RWPE1 (cell line): ENCODE measurements around the gene INSYN1.
"Not testable (repeated sequence)": the region's sequence is repeated elsewhere in the genome, so short reads cannot be mapped to it uniquely, and the experiment has no call there.

Experiments used
- CTCF ChIA-PET: fragments of 350-600 bp; sonication (Branson Sonifier 250); formaldehyde crosslinking; extraction: SDS; loops from one replicate; lab custom pipeline; 2021; lab: Yijun Ruan, JAX
- POLR2A ChIA-PET: fragments of 400-600 bp; formaldehyde crosslinking; extraction: SDS; loops from one replicate; lab custom pipeline; 2020; ENCODE audit warnings: antibody characterized with exemption; ENCODE audit not compliant: low non-redundant PET; lab: Yijun Ruan, JAX
- DNase-seq: peaks from one replicate; pipeline ENCODE4 v3.0.0; 2012; ENCODE audit warnings: low spot score
- H3K27ac ChIP-seq: fragments of 450-650 bp; 2 replicates; pipeline ENCODE4 v1.5.1; 2017
- TF ChIP-seq, protein P1 (sequence below): fragments of 450-650 bp; conservative IDR thresholded peaks from 2 replicates; pipeline ENCODE4 v1.5.1; 2017; ENCODE audit warnings: low read depth, mild to moderate bottlenecking

The INSYN1 gene

DNA sequence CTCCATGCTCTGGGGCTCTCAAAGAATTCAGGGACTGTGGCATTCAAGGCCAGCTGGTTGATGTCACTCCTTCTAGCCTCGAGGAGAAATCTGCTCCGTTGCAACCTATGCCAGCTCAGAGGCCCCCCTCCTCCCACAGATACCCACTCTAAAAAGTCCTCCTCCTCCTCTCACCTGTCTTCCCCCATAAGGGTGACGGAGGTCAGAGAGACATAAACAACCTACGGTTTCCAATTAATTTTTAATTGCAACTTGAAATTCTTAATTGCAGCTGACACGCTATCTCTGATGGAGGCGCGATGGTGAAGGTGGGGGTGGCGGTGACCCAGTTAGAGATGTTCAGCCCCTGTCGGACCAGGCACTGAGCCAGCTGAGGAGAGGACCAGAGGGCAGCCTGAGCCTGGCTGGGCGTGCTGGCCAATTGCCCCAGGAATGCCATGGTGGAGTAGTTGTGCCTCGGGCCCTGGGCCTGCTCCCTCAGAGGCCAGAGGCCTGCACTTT lies 43.2 kb upstream of the INSYN1 start:
- H3K27ac ChIP-seq, result no peak overlapping the region
- TF ChIP-seq, protein P1, sequence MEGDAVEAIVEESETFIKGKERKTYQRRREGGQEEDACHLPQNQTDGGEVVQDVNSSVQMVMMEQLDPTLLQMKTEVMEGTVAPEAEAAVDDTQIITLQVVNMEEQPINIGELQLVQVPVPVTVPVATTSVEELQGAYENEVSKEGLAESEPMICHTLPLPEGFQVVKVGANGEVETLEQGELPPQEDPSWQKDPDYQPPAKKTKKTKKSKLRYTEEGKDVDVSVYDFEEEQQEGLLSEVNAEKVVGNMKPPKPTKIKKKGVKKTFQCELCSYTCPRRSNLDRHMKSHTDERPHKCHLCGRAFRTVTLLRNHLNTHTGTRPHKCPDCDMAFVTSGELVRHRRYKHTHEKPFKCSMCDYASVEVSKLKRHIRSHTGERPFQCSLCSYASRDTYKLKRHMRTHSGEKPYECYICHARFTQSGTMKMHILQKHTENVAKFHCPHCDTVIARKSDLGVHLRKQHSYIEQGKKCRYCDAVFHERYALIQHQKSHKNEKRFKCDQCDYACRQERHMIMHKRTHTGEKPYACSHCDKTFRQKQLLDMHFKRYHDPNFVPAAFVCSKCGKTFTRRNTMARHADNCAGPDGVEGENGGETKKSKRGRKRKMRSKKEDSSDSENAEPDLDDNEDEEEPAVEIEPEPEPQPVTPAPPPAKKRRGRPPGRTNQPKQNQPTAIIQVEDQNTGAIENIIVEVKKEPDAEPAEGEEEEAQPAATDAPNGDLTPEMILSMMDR, result no peak
- ChIA-PET POLR2A (no interaction called here), CTCF (no interaction called here)
- no peak for DNase-seq

DNA sequence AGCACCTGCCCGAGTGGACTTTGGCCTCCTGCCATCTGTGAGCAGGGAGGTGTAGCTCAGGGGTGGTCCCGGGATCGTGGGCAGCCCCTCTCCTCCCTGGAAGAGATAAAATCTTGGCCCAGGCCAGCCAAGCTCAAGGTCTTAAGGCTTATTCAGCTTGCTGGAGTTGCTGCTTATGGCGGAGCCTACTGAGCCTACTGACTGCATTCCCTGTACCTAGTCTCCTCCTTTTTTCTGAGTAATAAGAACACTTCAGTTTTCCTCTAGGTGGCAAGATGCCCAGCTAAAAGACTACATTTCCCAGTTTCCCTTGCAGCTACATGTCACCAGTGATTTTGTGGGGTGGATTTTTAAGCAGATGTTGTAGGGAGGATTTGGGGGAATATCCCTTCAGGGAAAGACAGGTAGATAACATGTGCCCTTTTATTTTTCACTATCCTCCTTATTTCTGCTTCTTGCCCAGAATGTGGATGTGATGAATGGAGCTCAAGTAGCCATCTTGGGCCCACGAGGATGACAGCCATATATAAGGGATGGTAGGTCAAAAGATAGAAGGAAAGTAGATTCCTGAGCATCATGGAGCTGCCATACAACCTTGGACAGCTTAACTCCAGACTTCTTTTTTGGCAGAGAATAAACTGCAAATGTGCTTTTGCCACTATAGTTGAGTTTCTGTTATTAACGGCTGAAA lies 41.4 kb upstream of the INSYN1 start:
- ChIA-PET CTCF (no interaction called here), POLR2A (interaction anchor here (0.5 kb wide), 1 partner anchor 85 kb away, joined by 3 read pairs; no protein-coding TSS in a partner anchor)
- no peak overlapping the region for H3K27ac ChIP-seq
- DNase-seq, result no peak
- TF ChIP-seq, protein P1, result no peak

DNA sequence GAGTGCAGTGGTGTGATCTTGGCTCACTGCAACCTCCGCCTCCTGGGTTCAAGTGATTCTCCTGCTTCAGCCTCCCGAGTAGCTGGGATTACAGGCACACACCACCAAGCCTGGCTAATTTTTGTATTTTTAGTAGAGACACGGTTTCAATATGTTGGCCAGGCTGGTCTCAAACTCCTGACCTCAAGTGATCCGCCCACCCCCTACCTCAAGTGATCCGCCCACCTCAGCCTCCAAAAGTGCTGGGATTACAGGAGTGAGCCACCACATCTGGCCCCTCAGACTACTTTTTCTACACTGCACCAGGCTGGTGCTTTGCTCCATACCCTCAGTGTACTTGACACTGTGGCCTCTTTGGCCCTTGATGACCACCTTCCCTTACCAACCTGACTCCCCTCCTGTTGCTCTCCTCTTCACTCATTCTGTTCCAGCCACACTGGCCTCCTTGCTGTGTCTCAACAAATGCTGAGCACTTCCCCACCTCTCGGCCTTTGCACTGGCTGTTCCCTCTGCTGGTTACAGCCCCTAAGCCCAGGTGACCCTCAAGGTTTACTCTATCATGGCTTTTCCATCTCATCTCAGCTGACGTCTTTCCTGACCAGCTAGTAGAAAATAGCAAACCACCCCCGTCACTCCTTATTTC lies 39.9 kb upstream of the INSYN1 start:
- H3K27ac ChIP-seq, CTCF ChIA-PET, POLR2A ChIA-PET, DNase-seq: not testable (repeated sequence)

DNA sequence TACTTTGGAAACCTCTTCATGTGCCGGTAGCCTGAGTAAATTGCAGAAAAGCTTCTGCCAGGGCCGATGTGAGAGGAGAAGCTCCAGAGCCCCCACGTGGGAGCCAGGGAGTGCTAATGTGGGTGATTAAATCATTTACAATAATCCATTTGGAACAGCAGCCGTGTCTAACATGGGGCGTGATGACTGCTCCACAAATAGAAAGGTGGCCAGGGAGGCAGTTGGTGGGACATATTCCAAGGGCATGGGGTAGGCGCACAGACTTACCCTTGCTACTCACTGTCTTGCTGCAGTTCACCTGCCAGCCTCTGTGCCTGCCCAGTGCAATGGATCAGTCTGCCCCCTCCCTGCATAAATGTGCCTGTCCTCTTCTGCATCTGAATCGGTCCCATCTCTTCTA lies 39.3 kb upstream of the INSYN1 start:
- TF ChIP-seq, protein P1, result no peak
- no peak for DNase-seq
- POLR2A ChIA-PET, result no interaction called here
- H3K27ac ChIP-seq, result no peak overlapping the region
- CTCF ChIA-PET, result interaction anchor here (0.6 kb wide), 1 partner anchor 519 kb away, joined by 4 read pairs; no protein-coding TSS in a partner anchor

DNA sequence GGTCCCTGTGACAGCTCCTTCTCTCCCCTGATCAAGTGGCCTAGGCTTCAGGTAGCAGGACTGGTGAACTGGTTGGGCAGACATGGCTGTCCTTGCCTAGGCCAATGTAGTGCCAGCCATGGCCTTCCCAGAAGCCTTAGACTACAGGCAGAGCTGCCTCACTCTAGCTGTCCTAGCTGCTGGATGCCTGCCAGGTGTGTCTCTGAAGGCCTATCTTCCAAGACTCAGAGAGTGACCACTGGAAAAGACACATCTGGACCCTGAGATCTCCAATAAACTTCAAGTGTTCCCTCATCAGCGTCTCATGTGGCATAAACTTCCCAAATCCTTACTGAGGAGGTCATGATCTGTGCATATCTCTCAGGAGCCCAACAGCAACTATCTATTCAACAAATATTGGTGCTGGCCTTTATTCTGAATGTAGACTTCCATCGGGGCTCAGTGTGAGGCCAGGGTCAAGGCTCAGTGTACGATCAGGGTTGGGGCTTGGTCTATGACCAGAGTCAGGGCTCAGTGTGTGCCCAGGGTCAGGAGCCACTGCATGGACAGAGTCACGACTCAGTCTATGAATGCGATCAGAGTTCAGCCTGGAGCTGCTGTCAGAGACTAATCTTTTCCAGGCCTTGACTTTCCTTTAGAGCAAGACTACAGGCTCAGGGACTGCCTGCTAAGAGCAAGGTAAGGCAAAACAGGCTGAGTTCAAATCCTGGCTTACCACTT lies 36.5 kb upstream of the INSYN1 start:
- ChIA-PET CTCF (no interaction called here), POLR2A (no interaction called here)
- H3K27ac ChIP-seq, result no peak overlapping the region
- no peak for DNase-seq
- TF ChIP-seq, protein P1, result no peak

DNA sequence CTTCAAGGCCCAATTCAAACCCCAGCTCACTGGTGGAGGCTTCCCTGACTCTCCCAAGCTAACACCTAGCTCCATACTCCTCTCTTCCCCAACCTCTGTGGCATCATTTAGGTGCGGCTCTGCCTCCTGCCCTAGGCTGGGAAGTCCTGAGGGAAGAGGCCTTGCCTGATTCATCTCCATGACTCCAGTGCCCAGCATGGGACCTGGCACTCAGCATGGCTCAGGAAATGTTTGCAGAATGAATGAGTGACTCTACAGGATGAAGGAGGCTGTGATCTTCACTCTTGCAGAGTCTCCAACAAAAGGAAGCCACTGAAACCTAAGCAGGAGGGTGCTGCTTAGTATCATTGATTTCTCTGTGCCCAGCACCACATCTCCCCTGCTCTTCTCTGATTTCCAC lies 34.5 kb upstream of the INSYN1 start:
- ChIA-PET POLR2A (no interaction called here), CTCF (interaction anchor here (0.8 kb wide), 1 partner anchor 39 kb away, joined by 4 read pairs; no protein-coding TSS in a partner anchor)
- no peak for DNase-seq
- TF ChIP-seq, protein P1, result no peak
- H3K27ac ChIP-seq, result no peak overlapping the region
